WTC11 (cell line): Measurements from ENCODE around the gene PBX3. TPM values are rescaled to one million over a fixed set of nuclear protein-coding genes. Genes with fewer than 3 reads are reported as not detected.

ENCODE experiments used
- ATAC-seq: fragments of 200-7000 bp; cut with Tn5 transposase; 2 replicates; pipeline ENCODE4 v1.10.0; 2021; ENCODE audit warnings: mild to moderate bottlenecking, moderate library complexity
- CTCF ChIA-PET: fragments of 300-600 bp; sonication (Branson Sonifier 250); formaldehyde crosslinking; loops from one replicate; lab custom pipeline; 2021; ENCODE audit warnings: antibody characterized with exemption; lab: Charles Lee
- POLR2A ChIA-PET: fragments of 350-600 bp; sonication (Branson Sonifier 250); formaldehyde crosslinking; loops from one replicate; lab custom pipeline; 2021; ENCODE audit warnings: antibody characterized with exemption; lab: Charles Lee
- DNase-seq: peaks from one replicate; pipeline ENCODE4 v3.0.0; 2021; ENCODE audit warnings: low spot score
- H3K27ac Mint-ChIP-seq: 2 replicates; pipeline ENCODE4 v1.8.0; 2021; ENCODE audit warnings: mixed read lengths
- H3K27me3 Mint-ChIP-seq: 2 replicates; pipeline ENCODE4 v1.8.0; 2021; ENCODE audit warnings: low read depth, mild to moderate bottlenecking, moderate library complexity, mixed read lengths
- H3K36me3 Mint-ChIP-seq: 2 replicates; pipeline ENCODE4 v1.8.0; 2021; ENCODE audit warnings: mixed read lengths
- H3K4me1 Mint-ChIP-seq: 2 replicates; pipeline ENCODE4 v1.8.0; 2022; ENCODE audit warnings: mixed read lengths
- H3K4me3 Mint-ChIP-seq: 2 replicates; pipeline ENCODE4 v1.8.0; 2021; ENCODE audit warnings: mild to moderate bottlenecking, moderate library complexity, mixed read lengths
- H3K9me3 Mint-ChIP-seq: 2 replicates; pipeline ENCODE4 v1.8.0; 2021; ENCODE audit warnings: mixed read lengths
- HMGA2 ChIP-seq: fragments of 250-450 bp; sonication (Bioruptor Pico); IDR thresholded peaks from 2 replicates; pipeline ENCODE4 v1.4.0; 2021; ENCODE audit warnings: mild to moderate bottlenecking, moderate library complexity
- MXD4 ChIP-seq: fragments of 250-450 bp; sonication (Bioruptor Pico); IDR thresholded peaks from 2 replicates; pipeline ENCODE4 v1.8.0; 2021; ENCODE audit warnings: mild to moderate bottlenecking, moderate library complexity, borderline replicate concordance
- NFE2L1 ChIP-seq: sonication (generic); formaldehyde crosslinking; IDR thresholded peaks from 2 replicates; pipeline ENCODE4 v1.8.1; 2023; ENCODE audit warnings: missing genetic modification reagents
- SMAD3 ChIP-seq: sonication (generic); formaldehyde crosslinking; IDR thresholded peaks from 2 replicates; pipeline ENCODE4 v1.8.0; 2022; ENCODE audit warnings: missing genetic modification reagents, mild to moderate bottlenecking, borderline replicate concordance
- SP1 ChIP-seq: sonication (generic); formaldehyde crosslinking; conservative IDR thresholded peaks from 2 replicates; pipeline ENCODE4 v1.8.1; 2022; ENCODE audit warnings: missing genetic modification reagents
- TEAD1 ChIP-seq: sonication (generic); formaldehyde crosslinking; IDR thresholded peaks from 2 replicates; pipeline ENCODE4 v1.8.0; 2022; ENCODE audit warnings: mild to moderate bottlenecking, missing genetic modification reagents
- TEAD4 ChIP-seq: sonication (generic); formaldehyde crosslinking; IDR thresholded peaks from 2 replicates; pipeline ENCODE4 v1.8.0; 2022; ENCODE audit warnings: mild to moderate bottlenecking, missing genetic modification reagents
- ZBTB21 ChIP-seq: sonication (generic); formaldehyde crosslinking; IDR thresholded peaks from 2 replicates; pipeline ENCODE4 v1.8.1; 2023; ENCODE audit warnings: mild to moderate bottlenecking, missing genetic modification reagents, borderline replicate concordance
- ZNF121 ChIP-seq: sonication (generic); formaldehyde crosslinking; IDR thresholded peaks from 2 replicates; pipeline ENCODE4 v1.8.0; 2023; ENCODE audit warnings: missing genetic modification reagents
- ZNF219 ChIP-seq: sonication (generic); formaldehyde crosslinking; IDR thresholded peaks from 2 replicates; pipeline ENCODE4 v1.8.0; 2023; ENCODE audit warnings: missing genetic modification reagents, mild to moderate bottlenecking, borderline replicate concordance
- total RNA-seq: library from RNA; stranded (reverse); gene quantifications from 3 replicates; pipeline ENCODE4 v1.2.3, GENCODE V29; 2021
- TF ChIP-seq, protein P1 (sequence below): fragments of 250-450 bp; sonication (Bioruptor Pico); IDR thresholded peaks from 2 replicates; pipeline ENCODE4 v1.9.0; 2021; ENCODE audit warnings: mild to moderate bottlenecking
- TF ChIP-seq, protein P2 (sequence below): sonication (generic); formaldehyde crosslinking; conservative IDR thresholded peaks from 2 replicates; pipeline ENCODE4 v1.8.1; 2022; ENCODE audit warnings: mild to moderate bottlenecking, missing genetic modification reagents
- TF ChIP-seq, protein P3 (sequence below): sonication (generic); formaldehyde crosslinking; IDR thresholded peaks from 2 replicates; pipeline ENCODE4 v1.8.0; 2022; ENCODE audit warnings: mild to moderate bottlenecking, missing genetic modification reagents
- TF ChIP-seq, protein P4 (sequence below): fragments of 250-450 bp; sonication (Bioruptor Pico); IDR thresholded peaks from 2 replicates; pipeline ENCODE4 v1.9.0; 2021; ENCODE audit warnings: mild to moderate bottlenecking, borderline replicate concordance
- TF ChIP-seq, protein P5 (sequence below): sonication (generic); formaldehyde crosslinking; IDR thresholded peaks from 2 replicates; pipeline ENCODE4 v1.8.0; 2023; ENCODE audit warnings: missing genetic modification reagents, mild to moderate bottlenecking, borderline replicate concordance
- TF ChIP-seq, protein P6 (sequence below): sonication (generic); formaldehyde crosslinking; IDR thresholded peaks from 2 replicates; pipeline ENCODE4 v1.8.0; 2022; ENCODE audit warnings: mild to moderate bottlenecking, missing genetic modification reagents
- TF ChIP-seq, protein P7 (sequence below): sonication (generic); formaldehyde crosslinking; IDR thresholded peaks from 2 replicates; pipeline ENCODE4 v1.8.1; 2022; ENCODE audit warnings: low read depth, mild to moderate bottlenecking, moderate library complexity, missing genetic modification reagents, borderline replicate concordance
- TF ChIP-seq, protein P8 (sequence below): sonication (generic); formaldehyde crosslinking; IDR thresholded peaks from 2 replicates; pipeline ENCODE4 v1.8.0; 2022; ENCODE audit warnings: mild to moderate bottlenecking, missing genetic modification reagents

The PBX3 gene
- total RNA-seq, 1 experiment from 2014 or later: 48.5 TPM

DNA sequence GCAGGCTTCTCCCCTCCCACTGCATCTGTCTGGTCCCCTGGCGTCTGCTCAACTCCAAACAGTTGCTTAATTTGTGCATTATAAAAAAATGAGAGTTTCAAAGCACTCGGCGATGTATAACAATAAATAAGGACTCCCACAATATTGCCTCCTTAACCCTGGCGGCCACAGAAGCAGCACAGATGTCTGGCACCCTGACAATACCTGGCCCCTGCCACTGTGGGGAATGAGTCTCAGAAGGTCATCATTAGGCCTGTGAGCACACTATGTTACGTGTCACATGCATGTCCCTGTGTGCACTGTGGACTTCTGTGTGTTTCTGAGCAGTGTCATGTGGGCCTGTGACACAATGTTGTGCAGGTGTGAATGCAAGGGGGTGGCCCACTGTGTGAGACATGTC lies 236.5 kb downstream of the PBX3 start:
- ChIA-PET CTCF (no interaction called here), POLR2A (no interaction called here)
- TF ChIP-seq ZBTB21 (CRISPR knock-in tag) (no peak), TEAD1 (no peak), SP1 (CRISPR knock-in tag) (no peak), ZNF219 (CRISPR knock-in tag) (no peak), ZNF121 (CRISPR knock-in tag) (no peak), MXD4 (CRISPR knock-in tag) (no peak), TEAD4 (CRISPR knock-in tag) (no peak), SMAD3 (CRISPR knock-in tag) (no peak)
- TF ChIP-seq, protein P1, sequence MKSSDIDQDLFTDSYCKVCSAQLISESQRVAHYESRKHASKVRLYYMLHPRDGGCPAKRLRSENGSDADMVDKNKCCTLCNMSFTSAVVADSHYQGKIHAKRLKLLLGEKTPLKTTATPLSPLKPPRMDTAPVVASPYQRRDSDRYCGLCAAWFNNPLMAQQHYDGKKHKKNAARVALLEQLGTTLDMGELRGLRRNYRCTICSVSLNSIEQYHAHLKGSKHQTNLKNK (CRISPR knock-in tag): no peak
- TF ChIP-seq, protein P2, sequence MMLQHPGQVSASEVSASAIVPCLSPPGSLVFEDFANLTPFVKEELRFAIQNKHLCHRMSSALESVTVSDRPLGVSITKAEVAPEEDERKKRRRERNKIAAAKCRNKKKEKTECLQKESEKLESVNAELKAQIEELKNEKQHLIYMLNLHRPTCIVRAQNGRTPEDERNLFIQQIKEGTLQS (CRISPR knock-in tag): no peak
- TF ChIP-seq, protein P3, sequence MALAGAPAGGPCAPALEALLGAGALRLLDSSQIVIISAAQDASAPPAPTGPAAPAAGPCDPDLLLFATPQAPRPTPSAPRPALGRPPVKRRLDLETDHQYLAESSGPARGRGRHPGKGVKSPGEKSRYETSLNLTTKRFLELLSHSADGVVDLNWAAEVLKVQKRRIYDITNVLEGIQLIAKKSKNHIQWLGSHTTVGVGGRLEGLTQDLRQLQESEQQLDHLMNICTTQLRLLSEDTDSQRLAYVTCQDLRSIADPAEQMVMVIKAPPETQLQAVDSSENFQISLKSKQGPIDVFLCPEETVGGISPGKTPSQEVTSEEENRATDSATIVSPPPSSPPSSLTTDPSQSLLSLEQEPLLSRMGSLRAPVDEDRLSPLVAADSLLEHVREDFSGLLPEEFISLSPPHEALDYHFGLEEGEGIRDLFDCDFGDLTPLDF (CRISPR knock-in tag): no peak
- TF ChIP-seq, protein P4, sequence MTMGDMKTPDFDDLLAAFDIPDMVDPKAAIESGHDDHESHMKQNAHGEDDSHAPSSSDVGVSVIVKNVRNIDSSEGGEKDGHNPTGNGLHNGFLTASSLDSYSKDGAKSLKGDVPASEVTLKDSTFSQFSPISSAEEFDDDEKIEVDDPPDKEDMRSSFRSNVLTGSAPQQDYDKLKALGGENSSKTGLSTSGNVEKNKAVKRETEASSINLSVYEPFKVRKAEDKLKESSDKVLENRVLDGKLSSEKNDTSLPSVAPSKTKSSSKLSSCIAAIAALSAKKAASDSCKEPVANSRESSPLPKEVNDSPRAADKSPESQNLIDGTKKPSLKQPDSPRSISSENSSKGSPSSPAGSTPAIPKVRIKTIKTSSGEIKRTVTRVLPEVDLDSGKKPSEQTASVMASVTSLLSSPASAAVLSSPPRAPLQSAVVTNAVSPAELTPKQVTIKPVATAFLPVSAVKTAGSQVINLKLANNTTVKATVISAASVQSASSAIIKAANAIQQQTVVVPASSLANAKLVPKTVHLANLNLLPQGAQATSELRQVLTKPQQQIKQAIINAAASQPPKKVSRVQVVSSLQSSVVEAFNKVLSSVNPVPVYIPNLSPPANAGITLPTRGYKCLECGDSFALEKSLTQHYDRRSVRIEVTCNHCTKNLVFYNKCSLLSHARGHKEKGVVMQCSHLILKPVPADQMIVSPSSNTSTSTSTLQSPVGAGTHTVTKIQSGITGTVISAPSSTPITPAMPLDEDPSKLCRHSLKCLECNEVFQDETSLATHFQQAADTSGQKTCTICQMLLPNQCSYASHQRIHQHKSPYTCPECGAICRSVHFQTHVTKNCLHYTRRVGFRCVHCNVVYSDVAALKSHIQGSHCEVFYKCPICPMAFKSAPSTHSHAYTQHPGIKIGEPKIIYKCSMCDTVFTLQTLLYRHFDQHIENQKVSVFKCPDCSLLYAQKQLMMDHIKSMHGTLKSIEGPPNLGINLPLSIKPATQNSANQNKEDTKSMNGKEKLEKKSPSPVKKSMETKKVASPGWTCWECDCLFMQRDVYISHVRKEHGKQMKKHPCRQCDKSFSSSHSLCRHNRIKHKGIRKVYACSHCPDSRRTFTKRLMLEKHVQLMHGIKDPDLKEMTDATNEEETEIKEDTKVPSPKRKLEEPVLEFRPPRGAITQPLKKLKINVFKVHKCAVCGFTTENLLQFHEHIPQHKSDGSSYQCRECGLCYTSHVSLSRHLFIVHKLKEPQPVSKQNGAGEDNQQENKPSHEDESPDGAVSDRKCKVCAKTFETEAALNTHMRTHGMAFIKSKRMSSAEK (CRISPR knock-in tag): no peak
- TF ChIP-seq, protein P5, sequence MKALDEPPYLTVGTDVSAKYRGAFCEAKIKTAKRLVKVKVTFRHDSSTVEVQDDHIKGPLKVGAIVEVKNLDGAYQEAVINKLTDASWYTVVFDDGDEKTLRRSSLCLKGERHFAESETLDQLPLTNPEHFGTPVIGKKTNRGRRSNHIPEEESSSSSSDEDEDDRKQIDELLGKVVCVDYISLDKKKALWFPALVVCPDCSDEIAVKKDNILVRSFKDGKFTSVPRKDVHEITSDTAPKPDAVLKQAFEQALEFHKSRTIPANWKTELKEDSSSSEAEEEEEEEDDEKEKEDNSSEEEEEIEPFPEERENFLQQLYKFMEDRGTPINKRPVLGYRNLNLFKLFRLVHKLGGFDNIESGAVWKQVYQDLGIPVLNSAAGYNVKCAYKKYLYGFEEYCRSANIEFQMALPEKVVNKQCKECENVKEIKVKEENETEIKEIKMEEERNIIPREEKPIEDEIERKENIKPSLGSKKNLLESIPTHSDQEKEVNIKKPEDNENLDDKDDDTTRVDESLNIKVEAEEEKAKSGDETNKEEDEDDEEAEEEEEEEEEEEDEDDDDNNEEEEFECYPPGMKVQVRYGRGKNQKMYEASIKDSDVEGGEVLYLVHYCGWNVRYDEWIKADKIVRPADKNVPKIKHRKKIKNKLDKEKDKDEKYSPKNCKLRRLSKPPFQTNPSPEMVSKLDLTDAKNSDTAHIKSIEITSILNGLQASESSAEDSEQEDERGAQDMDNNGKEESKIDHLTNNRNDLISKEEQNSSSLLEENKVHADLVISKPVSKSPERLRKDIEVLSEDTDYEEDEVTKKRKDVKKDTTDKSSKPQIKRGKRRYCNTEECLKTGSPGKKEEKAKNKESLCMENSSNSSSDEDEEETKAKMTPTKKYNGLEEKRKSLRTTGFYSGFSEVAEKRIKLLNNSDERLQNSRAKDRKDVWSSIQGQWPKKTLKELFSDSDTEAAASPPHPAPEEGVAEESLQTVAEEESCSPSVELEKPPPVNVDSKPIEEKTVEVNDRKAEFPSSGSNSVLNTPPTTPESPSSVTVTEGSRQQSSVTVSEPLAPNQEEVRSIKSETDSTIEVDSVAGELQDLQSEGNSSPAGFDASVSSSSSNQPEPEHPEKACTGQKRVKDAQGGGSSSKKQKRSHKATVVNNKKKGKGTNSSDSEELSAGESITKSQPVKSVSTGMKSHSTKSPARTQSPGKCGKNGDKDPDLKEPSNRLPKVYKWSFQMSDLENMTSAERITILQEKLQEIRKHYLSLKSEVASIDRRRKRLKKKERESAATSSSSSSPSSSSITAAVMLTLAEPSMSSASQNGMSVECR (CRISPR knock-in tag): no peak
- TF ChIP-seq, protein P6, sequence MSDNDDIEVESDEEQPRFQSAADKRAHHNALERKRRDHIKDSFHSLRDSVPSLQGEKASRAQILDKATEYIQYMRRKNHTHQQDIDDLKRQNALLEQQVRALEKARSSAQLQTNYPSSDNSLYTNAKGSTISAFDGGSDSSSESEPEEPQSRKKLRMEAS: no peak
- no peak overlapping the region for H3K4me3 Mint-ChIP-seq
- H3K27me3 Mint-ChIP-seq: no peaks in the 10 kb centered on the region; the same call in 1 of the 2 replicates
- H3K9me3 Mint-ChIP-seq: peaks cover 27% of the 10 kb centered on the region
- peaks cover 14% of the 10 kb centered on the region for H3K36me3 Mint-ChIP-seq
- no peaks in the 10 kb centered on the region for H3K4me1 Mint-ChIP-seq
- no peak for ATAC-seq
- no peak overlapping the region for H3K27ac Mint-ChIP-seq
- no peak for DNase-seq

DNA sequence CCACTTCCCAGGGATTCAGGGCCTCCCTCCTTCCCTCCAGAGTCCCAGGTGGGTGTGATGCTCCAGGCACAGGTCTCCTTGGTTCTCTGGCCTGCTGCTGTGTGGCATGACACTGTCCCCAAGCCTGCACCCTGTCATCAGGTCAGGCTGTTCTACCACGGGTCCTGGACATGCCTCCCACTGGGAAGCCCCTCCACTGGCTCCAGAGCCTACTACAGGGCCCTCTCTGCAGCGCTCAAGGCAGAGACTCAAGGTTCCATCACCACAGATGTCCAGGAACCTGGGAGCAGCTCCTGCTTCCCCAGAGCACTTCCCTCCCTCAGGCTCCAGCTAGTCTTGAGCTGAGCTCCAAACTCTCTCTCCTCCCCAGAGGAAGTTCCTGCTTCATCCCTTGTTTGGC lies 237.3 kb downstream of the PBX3 start:
- CTCF ChIA-PET: no interaction called here

More for the DNA sequence above, 237.3 kb downstream of the PBX3 start:
- Mint-ChIP-seq H3K4me1 (no peaks in the 10 kb centered on the region), H3K9me3 (peaks cover 21% of the 10 kb centered on the region), H3K36me3 (peaks cover 9% of the 10 kb centered on the region), H3K4me3 (no peak overlapping the region), H3K27ac (no peak overlapping the region), H3K27me3 (no peaks in the 10 kb centered on the region; the same call in 1 of the 2 replicates)
- DNase-seq (no peak), ATAC-seq (no peak)
- TF ChIP-seq, protein P7, sequence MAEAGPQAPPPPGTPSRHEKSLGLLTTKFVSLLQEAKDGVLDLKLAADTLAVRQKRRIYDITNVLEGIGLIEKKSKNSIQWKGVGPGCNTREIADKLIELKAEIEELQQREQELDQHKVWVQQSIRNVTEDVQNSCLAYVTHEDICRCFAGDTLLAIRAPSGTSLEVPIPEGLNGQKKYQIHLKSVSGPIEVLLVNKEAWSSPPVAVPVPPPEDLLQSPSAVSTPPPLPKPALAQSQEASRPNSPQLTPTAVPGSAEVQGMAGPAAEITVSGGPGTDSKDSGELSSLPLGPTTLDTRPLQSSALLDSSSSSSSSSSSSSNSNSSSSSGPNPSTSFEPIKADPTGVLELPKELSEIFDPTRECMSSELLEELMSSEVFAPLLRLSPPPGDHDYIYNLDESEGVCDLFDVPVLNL (CRISPR knock-in tag): no peak
- TF ChIP-seq HMGA2 (CRISPR knock-in tag): no peak
- TF ChIP-seq, protein P8, sequence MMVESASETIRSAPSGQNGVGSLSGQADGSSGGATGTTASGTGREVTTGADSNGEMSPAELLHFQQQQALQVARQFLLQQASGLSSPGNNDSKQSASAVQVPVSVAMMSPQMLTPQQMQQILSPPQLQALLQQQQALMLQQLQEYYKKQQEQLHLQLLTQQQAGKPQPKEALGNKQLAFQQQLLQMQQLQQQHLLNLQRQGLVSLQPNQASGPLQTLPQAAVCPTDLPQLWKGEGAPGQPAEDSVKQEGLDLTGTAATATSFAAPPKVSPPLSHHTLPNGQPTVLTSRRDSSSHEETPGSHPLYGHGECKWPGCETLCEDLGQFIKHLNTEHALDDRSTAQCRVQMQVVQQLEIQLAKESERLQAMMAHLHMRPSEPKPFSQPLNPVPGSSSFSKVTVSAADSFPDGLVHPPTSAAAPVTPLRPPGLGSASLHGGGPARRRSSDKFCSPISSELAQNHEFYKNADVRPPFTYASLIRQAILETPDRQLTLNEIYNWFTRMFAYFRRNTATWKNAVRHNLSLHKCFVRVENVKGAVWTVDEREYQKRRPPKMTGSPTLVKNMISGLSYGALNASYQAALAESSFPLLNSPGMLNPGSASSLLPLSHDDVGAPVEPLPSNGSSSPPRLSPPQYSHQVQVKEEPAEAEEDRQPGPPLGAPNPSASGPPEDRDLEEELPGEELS (CRISPR knock-in tag): no peak
- TF ChIP-seq ZBTB21 (CRISPR knock-in tag): no peak
- no peak for TF ChIP-seq NFE2L1 (CRISPR knock-in tag)
- POLR2A ChIA-PET: no interaction called here
